GM12878 (cell line): ENCODE measurements around the gene S100A2. TPM values are rescaled to one million over a fixed set of nuclear protein-coding genes. Genes with fewer than 3 reads are reported as not detected.

Source experiments
- ATAC-seq: fragments of 200-7000 bp; cut with Tn5 transposase; 3 replicates; pipeline ENCODE4 v1.9.1; 2020; ENCODE audit warnings: mild to moderate bottlenecking, moderate library complexity
- BruUV-seq: library from RNA; stranded (reverse); fragments of 400-500 nt; replicated peaks from 2 replicates; lab custom pipeline; 2021; lab: Mats Ljungman, UMichigan
- CTCF ChIA-PET: fragments of 300-600 bp; sonication (Branson Sonifier 250); formaldehyde crosslinking; extraction: SDS; loops from one replicate; lab custom pipeline; 2021; ENCODE audit warnings: inconsistent platforms; lab: Yijun Ruan, JAX
- POLR2A ChIA-PET: fragments of 350-600 bp; formaldehyde crosslinking; extraction: SDS; loops from one replicate; lab custom pipeline; 2021; ENCODE audit warnings: inconsistent platforms; lab: Charles Lee
- RAD21 ChIA-PET: fragments of 300-600 bp; sonication (Branson Sonifier 250); formaldehyde crosslinking; loops from one replicate; lab custom pipeline; 2023; ENCODE audit warnings: antibody characterized with exemption; ENCODE audit not compliant: unreplicated experiment; lab: Charles Lee
- SMC1A ChIA-PET: fragments of 300-600 bp; sonication (Branson Sonifier 250); formaldehyde crosslinking; loops from one replicate; lab custom pipeline; 2023; ENCODE audit not compliant: unreplicated experiment, uncharacterized antibody; lab: Charles Lee
- DNase-seq: peaks from one replicate; pipeline ENCODE4 v3.0.0-alpha.2; 2011; ENCODE audit warnings: low read depth, low spot score
- FAIRE-seq: peaks from 3 replicates; lab custom pipeline; 2011; peaks lifted over from hg19 to GRCh38; lab: Jason Lieb, UNC
- H2AFZ ChIP-seq: 2 replicates; pipeline ENCODE4 v1.6.0; 2011; ENCODE audit warnings: low read depth, low read length, control low read depth; ENCODE audit not compliant: control insufficient read depth
- H3K27ac ChIP-seq: 2 replicates; pipeline ENCODE4 v1.5.1; 2011; ENCODE audit warnings: control low read depth; ENCODE audit not compliant: control insufficient read depth, insufficient read depth
- H3K27me3 ChIP-seq, 2 experiments: replicated peaks in 1 of 2; 2 replicates each; pipeline versions ENCODE4 v1.6.0 to v1.6.1; 2011; ENCODE audit warnings: low read length in 1 of 2; ENCODE audit not compliant: control insufficient read depth in 2 of 2, insufficient read depth in 2 of 2
- H3K36me3 ChIP-seq, 2 experiments: 2 replicates each; pipeline ENCODE4 v1.5.1; 2011; ENCODE audit warnings: low read length in 1 of 2; ENCODE audit not compliant: control insufficient read depth in 2 of 2, insufficient read depth in 2 of 2
- H3K4me1 ChIP-seq: 2 replicates; pipeline ENCODE4 v1.6.1; 2011; ENCODE audit warnings: mild to moderate bottlenecking, low read length, moderate library complexity, mixed read lengths; ENCODE audit not compliant: control insufficient read depth, insufficient read depth
- H3K4me2 ChIP-seq: 2 replicates; pipeline ENCODE4 v1.6.0; 2011; ENCODE audit warnings: control low read depth; ENCODE audit not compliant: control insufficient read depth, insufficient read depth
- H3K4me3 ChIP-seq: fragments of 200-600 bp; sonication (generic); 2 replicates; pipeline ENCODE4 v1.5.1; 2016
- H3K79me2 ChIP-seq: 2 replicates; pipeline ENCODE4 v1.6.0; 2011; ENCODE audit warnings: low read length; ENCODE audit not compliant: control insufficient read depth, insufficient read depth
- H3K9ac ChIP-seq: 2 replicates; pipeline ENCODE4 v1.8.0; 2011; ENCODE audit warnings: low read length, control low read depth, mixed read lengths; ENCODE audit not compliant: control insufficient read depth, insufficient read depth
- H3K9me3 ChIP-seq: replicated peaks from 3 replicates; pipeline ENCODE4 v1.5.1; 2011; ENCODE audit warnings: mild to moderate bottlenecking, low read length; ENCODE audit not compliant: control insufficient read depth, insufficient read depth
- H4K20me1 ChIP-seq: 2 replicates; pipeline ENCODE4 v1.6.0; 2011; ENCODE audit not compliant: control insufficient read depth, insufficient read depth
- E2F4 ChIP-seq: IDR thresholded peaks from 2 replicates; pipeline ENCODE4 v1.6.1; 2012; ENCODE audit warnings: low read depth, low read length, improper control_type of control experiment
- MYB ChIP-seq: fragments of 150-350 bp; IDR thresholded peaks from 2 replicates; pipeline ENCODE4 v1.6.1; 2014; ENCODE audit warnings: mild to moderate bottlenecking, low read depth, low read length, borderline replicate concordance
- RUNX3 ChIP-seq: IDR thresholded peaks from 2 replicates; pipeline ENCODE4 v1.6.1; 2012; ENCODE audit warnings: low read length, inconsistent platforms
- SUPT20H ChIP-seq: IDR thresholded peaks from 2 replicates; pipeline ENCODE4 v1.6.1; 2011; ENCODE audit warnings: low read depth, mild to moderate bottlenecking, low read length, moderate library complexity, borderline replicate concordance; ENCODE audit not compliant: control insufficient read depth
- YY1 ChIP-seq: IDR thresholded peaks from 2 replicates; pipeline ENCODE4 v1.6.1; 2011; ENCODE audit warnings: low read depth, mild to moderate bottlenecking, low read length
- ZBED1 ChIP-seq: IDR thresholded peaks from 2 replicates; pipeline ENCODE4 v1.6.1; 2016; ENCODE audit warnings: borderline replicate concordance
- WGBS: methylation state at CpG from one replicate; pipeline ENCODE4 v1.1.6; 2016; ENCODE audit warnings: low lambda C conversion rate; ENCODE audit not compliant: insufficient replicate concordance, insufficient coverage; ENCODE audit errors: missing lambda C conversion rate; 5-methylcytosine and 5-hydroxymethylcytosine counted together
- in situ Hi-C: fragments of 300-500 bp; cut with MboI; formaldehyde crosslinking; loops from 9 replicates; pipeline ENCODE4 v1.14.3; 2018; ENCODE audit warnings: mixed read lengths
- intact Hi-C: fragments of 100-400 bp; cut with micrococcal nuclease; formaldehyde crosslinking; loops from one replicate; pipeline ENCODE4 v1.14.2; 2022; ENCODE audit not compliant: unreplicated experiment
- polyA plus RNA-seq, 11 experiments: library from polyadenylated mRNA; depleted of rRNA in 4 of 11; unstranded in 6 of 11; stranded (reverse) in 5 of 11; fragments of >200 nt; fragmentation: Nextera tagmentation in 4 of 11; fragmentation: Illumina TruSeq in 1 of 11; extraction: Ambion mirVana in 4 of 11; extraction: Trizol in 1 of 11; gene quantifications; 1 replicate in 1 of 11; 2 replicates in 10 of 11; pipeline versions ENCODE4 v1.2.1 to v1.2.3, GENCODE V29; 2011 to 2016; ENCODE audit warnings: inconsistent platforms in 2 of 11, missing spikeins in 2 of 11, low read depth in 1 of 11
- total RNA-seq, 4 experiments: library from RNA; depleted of rRNA in 3 of 4; stranded (reverse); fragments of >200 nt in 3 of 4; fragmentation: Illumina TruSeq in 1 of 4; extraction: Trizol in 1 of 4; gene quantifications; 2 replicates each; pipeline versions ENCODE4 v1.2.1 to v1.2.3, GENCODE V29; 2013 to 2021

Gene S100A2
- total and polyA plus RNA-seq, 10 of the 15 experiments (the other 5 are each of a cell fraction or from before 2014, with no cell fraction given), result 0.11 to 1.5 (median 0.59) TPM; not detected in 2

- RAD21 ChIA-PET, result interaction anchor here (1.1 to 1.4 kb wide), 3 partner anchors 11 to 16 kb away, joined by 3 to 6 read pairs (median 5); partner anchors contain the start of genes S100A2 and S100A6
- H3K9ac ChIP-seq, result no peak overlapping the region
- H3K27me3 ChIP-seq, result no peaks in the 10 kb centered on the region
- FAIRE-seq (no peak), DNase-seq (no peak), ATAC-seq (peak; percentile 21; the same call in 1 of the 3 replicates)
- peak; percentile 50 for TF ChIP-seq RUNX3
- TF ChIP-seq E2F4, result no peak
- H4K20me1 ChIP-seq, result no peaks in the 10 kb centered on the region
- POLR2A ChIA-PET, result interaction anchor here (2.2 kb wide), 1 partner anchor 15 kb away, joined by 6 read pairs; the partner anchor contains the start of gene S100A2
- H3K4me3 ChIP-seq, result no peak overlapping the region
- CTCF ChIA-PET, result interaction anchor here (0.8 to 3.4 kb wide), 7 partner anchors 10 to 199 kb away, joined by 3 to 27 read pairs (median 5); no protein-coding TSS in a partner anchor
- no peaks in the 10 kb centered on the region; the same call in 1 of the 2 replicates for H3K4me1 ChIP-seq
- H3K9me3 ChIP-seq, result no peaks in the 10 kb centered on the region
- H3K4me2 ChIP-seq, result no peak overlapping the region
- SMC1A ChIA-PET, result interaction anchor here (1.0 to 2.5 kb wide), 2 partner anchors 16 to 17 kb away, joined by 3 to 15 read pairs; partner anchors contain the start of gene S100A6
- no peak overlapping the region for H3K27ac ChIP-seq
- H3K79me2 ChIP-seq, result no peaks in the 10 kb centered on the region
- no peaks in the 10 kb centered on the region for H3K36me3 ChIP-seq
- WGBS, result 24% methylated on average over 10 of the region's 10 CpGs
- BruUV-seq, result no TSS peak
- H2AFZ ChIP-seq, result no peak overlapping the region
- in situ Hi-C loops (no loop called here), intact Hi-C loops (no loop called here)
Observed at GRCh38 chr1:153550827-153551500, 14.7 kb downstream of the S100A2 start.

- Histone ChIP-seq H3K27me3 (no peaks in the 10 kb centered on the region), H3K4me1 (peaks cover 5% of the 10 kb centered on the region), H4K20me1 (no peaks in the 10 kb centered on the region), H3K9me3 (no peaks in the 10 kb centered on the region), H3K36me3 (no peaks in the 10 kb centered on the region), H3K79me2 (no peaks in the 10 kb centered on the region), H3K27ac (no peak overlapping the region), H3K4me2 (no peak overlapping the region), H3K9ac (no peak overlapping the region), H3K4me3 (no peak overlapping the region), H2AFZ (no peak overlapping the region)
- RAD21 ChIA-PET, result interaction anchor here (1.4 kb wide), 2 partner anchors 15 to 16 kb away, joined by 5 to 6 read pairs; partner anchors contain the start of genes S100A2 and S100A6
- TF ChIP-seq SUPT20H (no peak), MYB (no peak), YY1 (no peak), ZBED1 (no peak)
- CTCF ChIA-PET, result interaction anchor here (0.8 to 3.4 kb wide), 6 partner anchors 11 to 39 kb away, joined by 3 to 27 read pairs (median 4); no protein-coding TSS in a partner anchor
- FAIRE-seq (no peak), DNase-seq (no peak), ATAC-seq (no peak)
- POLR2A ChIA-PET, result interaction anchor here (2.2 kb wide), 1 partner anchor 15 kb away, joined by 6 read pairs; the partner anchor contains the start of gene S100A2
- SMC1A ChIA-PET, result interaction anchor here (0.8 to 2.5 kb wide), 3 partner anchors 15 to 40 kb away, joined by 3 to 15 read pairs (median 3); partner anchors contain the start of gene S100A6
- BruUV-seq, result no TSS peak
- intact Hi-C loops, result no loop called here
- 37% methylated on average over 4 of the region's 4 CpGs for WGBS
- in situ Hi-C loops, result no loop called here
Observed at GRCh38 chr1:153550398-153550758, 15.3 kb downstream of the S100A2 start.
